HG02870 (cell line): Measurements from ENCODE around the gene KLHL11.
"Not testable (repeated sequence)": the region's sequence is repeated elsewhere in the genome, so short reads cannot be mapped to it uniquely, and the experiment has no call there.

ENCODE experiments used
- ATAC-seq: cut with Tn5 transposase; IDR thresholded peaks from one replicate; pipeline ENCODE4 v1.9.1; 2021; ENCODE audit warnings: mild to moderate bottlenecking, moderate library complexity; ENCODE audit not compliant: unreplicated experiment

Gene KLHL11

DNA sequence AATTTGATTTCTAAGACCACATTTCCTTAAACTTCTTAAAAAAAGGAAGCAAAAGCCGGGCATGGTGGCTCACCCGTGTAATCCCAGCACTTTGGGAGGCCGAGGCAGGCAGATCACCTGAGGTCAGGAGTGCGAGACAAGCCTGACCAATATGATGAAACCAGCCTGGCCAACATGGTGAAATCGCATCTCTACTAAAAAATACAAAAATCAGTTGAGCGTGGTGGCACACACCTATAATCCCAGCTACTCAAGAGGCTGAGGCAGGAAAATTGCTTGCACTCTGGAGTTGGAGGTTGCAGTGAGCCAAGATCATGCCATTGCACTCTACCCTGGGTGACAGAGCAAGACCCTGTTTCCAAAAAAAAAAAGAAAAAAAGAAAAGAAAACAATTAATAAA lies 24.4 kb downstream of the KLHL11 start:
- not testable (repeated sequence) for ATAC-seq

DNA sequence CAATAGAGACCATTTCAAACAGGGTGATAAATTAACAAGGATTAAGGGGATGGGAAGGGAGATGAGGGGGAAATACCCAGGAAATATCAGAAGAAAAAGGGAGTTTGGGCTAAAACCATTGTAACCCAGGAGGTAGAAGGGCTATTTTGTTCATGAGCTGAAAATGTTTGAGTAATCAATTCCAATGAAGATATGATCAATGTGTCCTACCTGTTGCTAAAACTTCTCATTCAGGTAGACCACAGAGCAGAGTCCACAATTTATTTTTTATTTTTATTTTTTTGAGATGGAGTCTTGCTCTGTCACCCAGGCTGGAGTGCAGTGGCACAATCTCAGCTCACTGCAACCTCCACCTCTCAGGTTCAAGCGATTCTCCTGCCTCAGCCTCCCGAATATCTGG lies 25.8 kb downstream of the KLHL11 start:
- ATAC-seq: not testable (repeated sequence)

DNA sequence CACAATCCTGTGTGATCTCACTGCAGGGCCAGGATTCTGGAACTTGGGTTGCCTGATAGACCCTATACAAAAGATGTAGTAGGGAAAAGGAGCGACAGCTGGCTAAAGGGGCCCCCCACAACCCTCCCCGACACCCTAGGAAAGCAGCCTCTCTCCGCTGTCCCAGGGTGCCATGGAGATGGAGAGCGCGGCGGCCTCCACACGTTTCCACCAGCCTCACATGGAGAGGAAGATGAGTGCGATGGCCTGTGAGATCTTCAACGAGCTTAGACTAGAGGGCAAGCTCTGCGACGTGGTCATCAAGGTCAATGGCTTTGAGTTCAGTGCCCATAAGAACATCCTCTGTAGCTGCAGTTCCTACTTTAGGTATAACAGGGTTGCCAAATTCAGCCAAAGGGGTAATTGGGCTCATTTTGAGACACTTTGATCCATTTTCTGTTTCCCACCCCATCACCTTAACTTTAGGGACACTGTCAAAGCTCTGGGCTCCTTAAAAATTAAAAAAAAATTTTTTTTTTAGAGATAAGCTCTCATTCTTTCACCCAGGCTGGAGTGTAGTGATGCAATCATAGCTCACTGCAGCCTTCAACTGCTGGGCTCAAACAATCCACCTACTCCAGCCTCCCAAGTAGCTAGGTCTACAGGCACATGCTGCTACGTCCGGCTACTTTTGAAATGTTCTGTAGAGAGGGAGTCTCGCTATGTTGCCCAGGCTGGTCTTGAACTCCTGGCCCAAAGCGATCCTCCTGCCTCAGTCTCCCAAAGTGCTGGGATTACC lies 27.3 kb downstream of the KLHL11 start, which contains the start of gene KLHL10:
Gene KLHL10 (plus strand): TSS at position 65 of the 778 bp plus-strand sequence. CDS start 108 bp downstream, at position 173.
- ATAC-seq: no peak

DNA sequence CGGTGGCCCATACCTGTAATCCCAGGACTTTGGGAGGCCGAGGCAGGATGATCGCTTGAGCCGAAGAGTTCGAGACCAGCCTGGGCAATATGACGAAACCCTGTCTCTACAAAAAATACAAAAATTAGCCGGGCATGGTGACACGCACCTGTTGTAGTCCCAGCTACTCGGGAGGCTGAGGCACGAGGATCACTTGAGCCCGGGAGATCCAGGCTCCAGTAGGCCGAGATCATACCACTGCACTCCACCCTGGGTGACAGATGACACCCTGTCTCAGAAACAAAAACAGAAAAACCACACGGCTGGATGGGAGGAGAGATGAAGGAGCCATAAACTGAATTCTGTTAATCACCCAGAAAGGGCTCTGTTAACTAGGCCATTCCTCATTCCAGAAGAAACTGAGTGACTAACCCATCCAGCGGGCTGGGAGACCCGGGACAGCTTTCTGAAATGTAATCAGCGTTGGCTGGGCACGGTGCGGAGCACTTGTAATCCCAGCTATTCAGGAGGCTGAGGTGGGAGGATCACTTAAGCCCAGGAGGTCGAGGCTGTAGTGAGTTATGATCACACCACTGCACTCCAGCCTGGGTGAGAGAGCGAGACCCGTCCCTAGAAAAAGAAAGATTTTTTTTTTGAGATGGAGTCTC lies 28.6 kb downstream of the KLHL11 start:
- no peak for ATAC-seq

DNA sequence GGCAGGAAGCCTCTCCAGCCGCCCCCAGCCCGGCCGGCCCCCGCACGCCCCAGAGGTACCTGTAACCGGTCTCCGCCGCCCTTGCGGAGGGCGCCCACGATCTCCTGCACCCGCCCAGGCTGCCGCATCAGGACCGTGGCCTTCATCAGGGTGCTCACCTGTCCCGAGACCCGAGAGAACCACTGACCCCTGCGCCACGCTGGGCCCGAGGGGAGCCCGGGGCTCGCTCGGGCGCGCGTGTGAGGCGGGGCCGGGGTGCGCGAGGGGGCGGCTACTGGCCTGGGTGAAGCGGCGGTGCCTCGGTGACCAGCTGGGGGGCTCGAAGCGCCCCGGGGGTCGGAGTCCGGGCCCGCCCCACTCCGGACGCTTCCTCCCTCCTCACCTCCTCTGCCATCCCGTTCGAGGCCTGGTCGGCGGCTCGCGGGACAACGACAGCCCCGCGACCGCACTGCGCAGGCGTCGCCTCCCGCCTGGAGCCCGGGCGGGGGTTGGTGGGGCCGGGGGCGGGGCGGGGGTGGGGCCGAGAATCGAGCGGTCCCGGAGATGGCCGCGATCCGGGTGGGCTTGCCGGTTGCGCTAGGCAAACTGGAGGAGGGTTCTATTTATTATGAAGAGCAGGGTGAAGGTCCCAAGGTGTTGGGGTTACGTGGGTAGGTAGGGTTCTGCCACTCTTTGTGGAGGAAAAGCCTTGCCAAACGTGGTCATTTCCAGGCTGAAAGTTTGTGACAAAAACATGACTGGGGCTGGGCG lies 29.2 kb downstream of the KLHL11 start, which contains the start of gene NT5C3B:
Gene NT5C3B (minus strand): TSS at position 433 of the 750 bp plus-strand sequence. CDS start 39 bp downstream, at position 394.
- ATAC-seq: peak; percentile 62

DNA sequence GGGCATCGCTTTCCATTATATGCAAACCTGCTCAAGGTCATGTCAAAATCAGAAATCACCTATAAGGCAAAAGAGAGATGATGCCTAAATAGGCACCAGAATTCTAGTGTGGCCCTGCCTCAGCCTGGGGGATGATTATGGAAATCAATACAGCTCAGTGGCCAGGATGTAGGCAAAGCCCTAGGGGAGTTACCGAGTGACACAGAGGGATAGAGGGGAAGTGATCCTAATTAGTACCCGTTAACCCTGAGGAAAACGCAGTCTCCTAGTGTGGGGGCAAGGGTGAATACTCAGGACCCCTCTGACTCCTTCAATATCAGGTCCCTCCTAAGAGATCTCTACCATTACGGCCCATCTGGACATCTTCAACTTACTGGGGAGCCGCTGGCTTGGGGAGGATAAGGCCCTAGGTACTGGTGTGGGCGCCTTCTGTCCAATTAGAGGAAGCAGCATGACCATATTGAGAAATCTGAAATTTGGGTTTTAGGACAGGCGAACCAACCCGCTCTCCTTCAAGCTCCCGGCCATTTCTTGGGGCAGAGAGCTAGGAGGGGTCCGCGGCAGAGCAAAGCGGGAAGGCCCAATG lies 29.9 kb downstream of the KLHL11 start:
- ATAC-seq: peak; percentile 29

DNA sequence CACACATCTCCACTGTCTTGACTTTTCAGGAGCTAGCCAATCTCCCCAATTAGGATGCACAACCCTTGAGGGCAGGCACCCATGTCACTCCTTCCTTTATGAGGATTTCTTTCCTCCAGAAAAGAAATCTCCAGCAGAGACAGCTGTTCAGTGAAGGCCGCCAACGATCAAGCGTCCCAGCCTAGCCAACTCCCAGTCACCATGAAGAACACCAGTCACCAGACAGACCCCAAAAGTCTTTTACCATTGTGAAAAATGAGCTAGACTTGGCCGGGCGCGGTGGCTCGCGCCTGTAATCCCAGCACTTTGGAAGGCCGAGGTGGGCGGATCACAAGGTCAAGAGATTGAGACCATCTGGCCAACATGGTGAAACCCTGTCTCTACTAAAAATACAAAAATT lies 35.3 kb downstream of the KLHL11 start:
- not testable (repeated sequence) for ATAC-seq

DNA sequence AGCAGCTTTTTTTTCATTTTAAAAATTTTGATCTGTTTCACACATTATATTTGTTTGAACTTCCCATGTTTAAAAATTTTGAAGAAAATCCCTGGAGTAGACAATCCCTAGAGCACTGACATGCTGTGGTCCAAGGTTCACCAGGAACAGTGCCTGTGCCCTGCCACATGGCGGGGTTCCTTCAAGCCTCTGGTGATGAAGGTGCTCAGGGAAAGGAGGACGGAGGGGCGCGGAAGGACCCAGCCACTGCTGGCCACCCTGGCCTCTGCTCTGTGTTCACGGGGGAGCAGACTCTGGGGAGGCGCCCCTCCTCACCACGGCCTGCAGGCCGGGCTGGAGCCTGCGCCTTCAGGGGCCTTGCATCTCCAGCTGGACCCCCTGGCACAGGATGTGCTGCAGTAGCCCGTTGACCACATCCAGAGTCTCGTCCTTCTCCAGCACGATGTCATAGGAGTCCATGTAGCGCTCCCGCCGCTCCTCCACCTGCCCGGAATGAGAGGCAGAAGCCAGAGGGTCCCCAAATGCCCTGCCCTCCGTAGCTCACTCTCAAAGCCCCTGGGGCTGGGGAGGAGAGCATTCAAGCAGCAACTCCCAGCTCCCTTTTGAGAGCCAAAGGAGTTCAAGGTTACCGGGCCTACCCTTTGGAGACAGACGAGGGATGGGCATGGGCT lies 39.9 kb downstream of the KLHL11 start:
- no peak for ATAC-seq

DNA sequence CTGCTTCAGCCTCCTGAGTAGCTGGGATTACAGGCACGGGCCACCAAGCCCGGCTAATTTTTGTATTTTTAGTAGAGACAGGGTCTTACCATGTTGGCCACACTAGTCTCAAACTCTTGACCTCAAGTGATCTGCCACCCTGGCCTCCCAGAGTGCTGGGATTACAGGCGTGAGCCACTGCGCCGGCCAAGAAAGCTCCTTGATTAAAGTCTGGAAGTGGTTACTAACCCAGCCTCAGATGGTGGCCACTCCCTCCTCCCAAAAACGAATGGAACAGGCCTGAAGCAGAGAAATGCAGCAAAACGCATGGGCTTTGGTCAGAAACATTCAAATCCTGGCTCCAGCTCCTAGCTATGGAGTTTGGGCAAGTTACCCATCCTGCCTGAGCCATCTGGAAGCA lies 41.1 kb downstream of the KLHL11 start:
- no peak for ATAC-seq

DNA sequence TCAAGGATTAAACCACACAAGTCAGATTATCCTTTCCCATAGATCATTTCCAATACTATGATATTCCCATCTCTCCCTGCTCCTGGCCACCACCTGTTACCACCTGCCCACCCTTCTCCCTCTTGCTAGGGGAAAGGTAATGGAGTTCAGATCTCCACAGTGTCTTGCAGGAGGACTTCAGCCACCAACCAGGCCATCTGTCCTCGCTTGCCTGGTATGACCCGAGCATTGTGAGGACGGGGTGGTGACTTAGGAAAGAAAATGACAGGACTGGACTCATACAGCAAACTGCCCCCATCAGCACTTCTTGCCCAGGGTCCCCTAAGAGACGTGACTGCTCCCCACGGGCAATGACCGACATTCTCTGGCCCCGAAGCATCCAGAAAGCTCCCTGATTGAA lies 41.6 kb downstream of the KLHL11 start:
- no peak for ATAC-seq

DNA sequence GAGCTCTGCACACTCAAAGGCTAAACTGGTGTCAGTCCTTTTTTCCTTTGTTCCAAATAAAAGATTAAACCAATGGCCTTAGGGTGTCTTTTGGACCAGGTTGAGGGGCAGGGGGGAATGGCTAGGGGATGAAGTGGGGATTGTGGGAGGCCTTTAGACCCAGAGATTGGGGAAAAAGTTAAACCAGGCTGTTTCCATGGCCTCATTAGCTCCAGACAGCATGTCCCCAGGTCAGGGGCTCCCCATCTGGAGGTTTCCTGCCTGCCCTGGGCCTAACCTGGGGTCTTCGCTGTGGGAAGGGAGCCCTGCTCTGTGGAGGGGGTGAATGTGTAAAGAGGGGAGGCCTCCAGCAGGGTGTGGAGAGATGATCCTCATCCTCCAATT lies 42.1 kb downstream of the KLHL11 start:
- ATAC-seq: no peak

DNA sequence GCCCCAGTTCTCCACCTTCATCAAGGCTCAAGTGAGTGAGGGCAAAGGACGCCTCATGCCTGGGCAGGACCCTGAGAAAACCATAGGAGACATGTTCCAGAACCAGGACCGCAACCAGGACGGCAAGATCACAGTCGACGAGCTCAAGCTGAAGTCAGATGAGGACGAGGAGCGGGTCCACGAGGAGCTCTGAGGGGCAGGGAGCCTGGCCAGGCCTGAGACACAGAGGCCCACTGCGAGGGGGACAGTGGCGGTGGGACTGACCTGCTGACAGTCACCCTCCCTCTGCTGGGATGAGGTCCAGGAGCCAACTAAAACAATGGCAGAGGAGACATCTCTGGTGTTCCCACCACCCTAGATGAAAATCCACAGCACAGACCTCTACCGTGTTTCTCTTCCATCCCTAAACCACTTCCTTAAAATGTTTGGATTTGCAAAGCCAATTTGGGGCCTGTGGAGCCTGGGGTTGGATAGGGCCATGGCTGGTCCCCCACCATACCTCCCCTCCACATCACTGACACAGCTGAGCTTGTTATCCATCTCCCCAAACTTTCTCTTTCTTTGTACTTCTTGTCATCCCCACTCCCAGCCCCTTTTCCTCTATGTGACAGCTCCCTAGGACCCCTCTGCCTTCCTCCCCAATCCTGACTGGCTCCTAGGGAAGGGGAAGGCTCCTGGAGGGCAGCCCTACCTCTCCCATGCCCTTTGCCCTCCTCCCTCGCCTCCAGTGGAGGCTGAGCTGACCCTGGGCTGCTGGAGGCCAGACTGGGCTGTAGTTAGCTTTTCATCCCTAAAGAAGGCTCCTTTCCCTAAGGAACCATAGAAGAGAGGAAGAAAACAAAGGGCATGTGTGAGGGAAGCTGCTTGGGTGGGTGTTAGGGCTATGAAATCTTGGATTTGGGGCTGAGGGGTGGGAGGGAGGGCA lies 42.7 kb downstream of the KLHL11 start:
- no peak for ATAC-seq

DNA sequence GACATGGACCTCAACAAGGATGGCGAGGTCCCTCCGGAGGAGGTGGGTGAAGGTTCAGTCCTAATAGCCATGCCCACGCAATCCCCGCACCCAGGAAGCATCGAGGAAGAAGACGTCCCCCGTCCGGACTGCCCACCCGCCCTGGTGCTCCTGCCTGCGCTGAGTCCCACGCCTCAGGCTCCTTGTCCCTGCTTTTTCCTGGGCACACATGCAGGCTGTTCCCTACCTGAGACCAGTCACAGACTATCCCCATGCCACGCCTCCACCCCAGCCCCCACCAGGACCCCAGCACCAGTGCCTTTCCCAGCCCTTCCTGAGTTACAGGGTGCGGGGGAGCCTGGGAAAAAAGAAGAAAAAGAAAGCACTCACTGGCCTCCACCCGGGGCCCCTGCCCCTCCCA lies 43.4 kb downstream of the KLHL11 start:
- ATAC-seq: no peak

DNA sequence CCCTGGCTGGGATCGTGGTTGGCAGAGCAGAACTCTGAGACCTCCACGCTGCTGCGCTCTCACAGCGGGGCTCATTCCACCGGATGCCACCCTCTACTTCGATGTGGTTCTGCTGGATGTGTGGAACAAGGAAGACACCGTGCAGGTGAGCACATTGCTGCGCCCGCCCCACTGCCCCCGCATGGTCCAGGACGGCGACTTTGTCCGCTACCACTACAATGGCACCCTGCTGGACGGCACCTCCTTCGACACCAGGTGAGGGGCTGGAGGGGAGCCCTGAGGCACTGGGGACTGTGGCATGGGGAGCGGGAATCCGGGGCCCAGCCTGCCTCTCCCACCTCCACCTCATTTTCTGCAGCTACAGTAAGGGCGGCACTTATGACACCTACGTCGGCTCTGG lies 47.2 kb downstream of the KLHL11 start:
- no peak for ATAC-seq

DNA sequence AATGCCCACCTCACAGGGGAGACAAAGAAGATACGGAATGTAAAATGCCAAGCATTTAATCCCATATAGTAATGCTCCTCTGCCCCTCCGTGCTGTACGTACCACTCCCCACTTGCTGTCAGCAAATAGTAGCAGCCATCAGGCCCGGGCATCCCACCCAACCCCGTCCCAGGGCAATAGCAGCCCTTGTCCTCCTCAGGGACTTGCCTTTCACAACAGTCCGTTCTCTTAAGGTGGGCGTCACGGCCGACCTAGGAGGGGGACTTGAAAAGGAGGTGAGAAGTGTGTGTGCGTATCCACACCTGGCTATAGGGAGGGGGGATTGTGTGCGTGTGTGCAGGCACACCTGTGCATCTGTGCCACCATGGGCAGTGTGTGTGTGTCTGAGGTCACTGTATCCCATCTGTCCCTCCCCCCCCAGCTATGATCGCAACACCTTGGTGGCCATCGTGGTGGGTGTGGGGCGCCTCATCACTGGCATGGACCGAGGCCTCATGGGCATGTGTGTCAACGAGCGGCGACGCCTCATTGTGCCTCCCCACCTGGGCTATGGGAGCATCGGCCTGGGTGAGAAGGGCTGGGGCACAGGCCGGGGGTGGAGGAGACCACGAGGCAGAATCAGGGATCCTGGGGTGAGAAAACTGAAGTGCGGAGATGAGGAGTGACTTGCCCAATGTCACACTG lies 48.4 kb downstream of the KLHL11 start:
- no peak for ATAC-seq

DNA sequence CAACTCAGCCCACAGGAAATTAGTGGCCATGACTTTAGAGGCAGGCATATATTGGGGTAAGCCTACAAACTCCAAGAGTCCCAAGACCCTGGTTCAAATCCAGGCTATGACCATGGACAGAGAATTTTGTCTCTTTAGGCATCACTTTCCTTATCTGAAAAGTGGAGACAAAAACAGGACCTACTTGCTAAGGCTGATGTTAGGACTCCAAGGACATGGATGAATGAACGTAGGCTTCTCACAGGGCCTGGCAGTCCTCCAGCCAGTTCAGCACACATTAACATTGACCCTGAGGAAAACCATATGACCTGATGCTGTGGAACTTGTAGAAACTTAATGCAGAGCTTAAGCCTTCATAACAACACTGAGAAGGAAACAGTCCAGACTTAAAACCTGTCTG lies 51.0 kb downstream of the KLHL11 start:
- no peak for ATAC-seq

DNA sequence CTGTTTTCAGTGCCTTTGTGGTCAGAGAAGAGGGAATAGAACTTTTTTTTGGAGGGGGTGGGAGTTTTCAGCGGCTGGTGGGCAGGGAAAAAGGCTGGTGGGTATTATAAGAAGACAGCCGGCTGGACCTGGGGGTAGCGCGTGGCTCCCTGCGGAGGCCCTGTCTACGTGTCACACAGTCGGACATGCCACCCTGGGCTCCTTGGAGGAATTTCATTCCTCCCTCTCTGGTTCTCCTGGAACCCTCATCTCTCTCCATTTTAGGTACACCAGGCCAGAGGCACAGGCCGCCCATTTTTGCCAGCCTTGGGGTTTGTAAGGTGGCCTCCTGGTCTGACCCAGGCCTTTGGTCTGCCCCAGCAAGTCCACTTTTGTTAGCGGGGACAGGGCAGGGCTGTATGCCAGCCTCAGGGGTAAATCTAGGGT lies 51.5 kb downstream of the KLHL11 start:
- ATAC-seq: no peak

DNA sequence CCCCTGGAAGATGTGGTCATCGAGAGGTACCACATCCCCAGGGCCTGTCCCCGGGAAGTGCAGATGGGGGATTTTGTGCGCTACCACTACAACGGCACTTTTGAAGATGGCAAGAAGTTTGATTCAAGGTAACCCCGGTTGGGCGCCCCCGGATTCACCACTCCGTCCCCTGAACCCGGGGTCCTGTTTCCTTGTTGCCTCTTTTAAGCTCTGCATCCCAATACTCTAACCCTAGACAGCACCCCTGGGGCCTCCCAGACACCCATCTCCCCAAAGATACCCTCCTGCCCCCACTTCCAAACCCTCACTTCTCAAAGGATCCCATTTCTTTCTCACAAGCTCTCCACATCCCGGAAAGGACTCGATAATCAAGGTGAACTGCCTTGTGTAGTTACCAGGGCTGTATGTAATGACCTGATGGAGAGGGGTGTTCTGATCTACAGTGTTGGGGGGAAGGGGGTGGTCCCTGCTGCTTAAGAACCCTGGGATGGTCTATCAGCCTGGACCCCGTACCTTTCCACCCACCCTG lies 52.0 kb downstream of the KLHL11 start:
- ATAC-seq: no peak
